Inflammatory macrophage treated with lipopolysaccharide for 1 hour (primary cell): ENCODE results near the gene GJB2.

Experiments
- DNase-seq, 2 donors: peaks; one replicate each; pipeline ENCODE4 v3.0.0-alpha.2; 2020 to 2022

GJB2 gene

DNA sequence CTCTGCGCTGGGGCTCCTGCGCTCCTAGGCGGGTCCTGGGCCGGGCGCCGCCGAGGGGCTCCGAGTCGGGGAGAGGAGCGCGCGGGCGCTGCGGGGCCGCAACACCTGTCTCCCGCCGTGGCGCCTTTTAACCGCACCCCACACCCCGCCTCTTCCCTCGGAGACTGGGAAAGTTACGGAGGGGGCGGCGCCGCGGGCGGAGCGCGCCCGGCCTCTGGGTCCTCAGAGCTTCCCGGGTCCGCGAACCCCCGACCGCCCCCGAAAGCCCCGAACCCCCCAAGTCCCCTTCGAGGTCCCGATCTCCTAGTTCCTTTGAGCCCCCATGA is at the start of gene GJB2:
Gene GJB2, minus strand, starts transcription at position 103 of the 326 bp plus-strand sequence. CDS start 3,357 bp downstream, outside the sequence.
- DNase-seq: no peak

DNA sequence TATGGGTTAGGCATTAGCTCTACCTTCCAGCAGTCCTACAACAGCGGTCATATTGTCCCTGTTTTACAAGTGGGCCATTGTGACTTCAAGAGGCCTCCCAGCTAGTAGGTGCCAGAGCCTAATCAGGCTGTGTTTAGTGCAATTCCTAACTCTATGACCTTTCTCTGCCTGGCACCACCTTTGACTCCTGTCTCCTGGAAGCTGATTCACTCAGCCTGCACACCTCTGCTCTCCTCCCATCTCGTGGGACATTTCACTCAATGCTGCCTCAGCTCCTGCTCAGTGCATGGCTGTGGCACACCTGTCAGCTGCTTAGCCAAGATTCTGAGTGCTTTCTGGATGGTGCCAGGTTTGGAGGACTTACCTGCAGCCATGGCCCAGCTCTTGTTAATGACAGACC is 48.9 kb upstream of the GJB2 start:
- no peak for DNase-seq

DNA sequence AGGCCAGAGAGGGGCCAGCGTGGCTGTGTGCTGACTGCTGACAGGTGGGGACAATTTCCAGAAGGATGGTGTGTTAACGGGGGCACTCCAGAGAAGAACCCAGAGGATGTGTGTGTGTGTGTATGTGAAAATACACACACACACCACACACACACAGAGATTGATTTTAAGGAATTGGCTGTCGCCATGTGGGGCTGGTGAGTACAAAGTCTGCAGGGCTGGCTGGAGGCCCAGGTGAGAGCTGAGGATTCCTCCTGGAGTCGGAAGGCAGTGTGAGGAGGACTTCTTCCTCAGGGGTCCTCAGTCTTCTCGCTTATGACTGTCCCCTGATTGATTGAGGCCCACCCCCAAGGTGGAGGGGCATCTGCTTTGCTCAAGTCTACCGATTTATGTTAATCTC is 47.0 kb upstream of the GJB2 start:
- DNase-seq: no peak

DNA sequence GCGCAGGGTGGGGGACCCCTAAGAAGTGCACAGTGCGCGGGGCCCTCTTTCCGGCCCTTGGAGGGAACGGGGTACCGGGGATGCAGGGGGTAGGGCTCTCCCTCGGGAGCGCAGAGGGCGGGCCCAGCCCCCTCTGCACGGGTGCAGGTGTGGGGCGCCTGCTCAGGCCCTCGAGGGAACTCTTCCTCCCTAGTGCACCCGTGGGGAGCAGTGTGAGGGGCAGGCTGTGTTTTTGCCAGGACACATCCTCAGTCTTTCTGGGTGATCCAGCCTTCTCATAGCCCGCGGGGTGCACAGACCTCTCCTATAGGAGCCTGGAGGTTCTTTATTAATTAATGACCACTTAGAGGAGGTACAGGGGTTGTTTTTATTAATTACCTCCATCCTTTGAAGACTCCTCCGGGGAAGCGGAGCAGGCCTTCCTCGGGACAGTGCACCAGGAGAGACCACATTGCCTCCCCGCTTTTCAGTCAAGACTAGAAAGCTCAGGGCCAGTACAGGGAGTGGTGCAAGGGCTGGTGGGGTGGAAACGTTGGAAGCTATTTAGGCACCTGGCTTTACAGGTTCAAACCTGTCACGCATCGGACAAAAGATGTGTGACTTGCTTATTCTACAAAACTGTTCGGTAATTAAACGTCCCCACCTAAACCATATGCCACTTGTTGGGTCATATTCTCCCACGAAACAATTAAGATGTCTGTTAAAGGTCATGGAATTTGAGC is 40.0 kb upstream of the GJB2 start:
- DNase-seq: no peak

DNA sequence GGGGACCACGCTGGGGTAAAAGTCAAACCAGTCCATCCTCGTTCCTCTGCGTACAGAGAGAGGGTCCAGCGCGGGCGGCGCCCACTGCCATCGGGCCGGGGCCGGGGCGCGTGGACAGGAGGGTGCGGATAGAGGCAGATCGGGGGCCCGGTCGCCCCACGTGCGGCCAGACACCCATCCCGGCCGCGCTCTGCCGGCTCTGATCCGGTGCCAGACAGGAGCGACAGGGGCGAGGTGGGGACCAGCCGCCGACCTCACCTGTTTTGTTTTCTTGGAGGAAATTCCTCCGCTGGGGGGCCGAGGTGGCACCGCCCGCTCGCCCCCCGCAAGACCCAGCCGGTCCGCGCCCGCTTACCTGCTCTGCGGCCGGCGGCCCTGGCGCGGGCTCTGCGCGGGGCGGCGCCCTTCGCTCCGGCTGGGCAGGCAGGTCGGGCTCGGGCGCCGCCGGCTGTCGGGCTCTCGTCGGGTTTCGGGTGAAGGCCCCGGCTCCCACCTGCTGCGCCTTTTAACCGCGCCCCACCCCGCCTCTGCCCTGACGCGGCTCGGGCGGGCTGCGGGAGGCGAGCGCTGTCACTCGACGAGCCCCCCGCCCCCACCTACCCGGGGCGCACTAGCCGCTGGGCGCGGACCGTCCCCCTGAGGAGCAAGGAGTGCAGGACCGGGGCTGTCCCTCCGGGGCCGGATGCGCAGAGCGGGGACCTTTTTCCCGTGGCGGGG is 39.3 kb upstream of the GJB2 start, which contains the start of gene GJB6:
Gene GJB6, minus strand, starts transcription at position 481 of the 717 bp plus-strand sequence. CDS start 8,839 bp downstream, outside the sequence.
- DNase-seq: peak in 1 of 2 donors; percentile 3

DNA sequence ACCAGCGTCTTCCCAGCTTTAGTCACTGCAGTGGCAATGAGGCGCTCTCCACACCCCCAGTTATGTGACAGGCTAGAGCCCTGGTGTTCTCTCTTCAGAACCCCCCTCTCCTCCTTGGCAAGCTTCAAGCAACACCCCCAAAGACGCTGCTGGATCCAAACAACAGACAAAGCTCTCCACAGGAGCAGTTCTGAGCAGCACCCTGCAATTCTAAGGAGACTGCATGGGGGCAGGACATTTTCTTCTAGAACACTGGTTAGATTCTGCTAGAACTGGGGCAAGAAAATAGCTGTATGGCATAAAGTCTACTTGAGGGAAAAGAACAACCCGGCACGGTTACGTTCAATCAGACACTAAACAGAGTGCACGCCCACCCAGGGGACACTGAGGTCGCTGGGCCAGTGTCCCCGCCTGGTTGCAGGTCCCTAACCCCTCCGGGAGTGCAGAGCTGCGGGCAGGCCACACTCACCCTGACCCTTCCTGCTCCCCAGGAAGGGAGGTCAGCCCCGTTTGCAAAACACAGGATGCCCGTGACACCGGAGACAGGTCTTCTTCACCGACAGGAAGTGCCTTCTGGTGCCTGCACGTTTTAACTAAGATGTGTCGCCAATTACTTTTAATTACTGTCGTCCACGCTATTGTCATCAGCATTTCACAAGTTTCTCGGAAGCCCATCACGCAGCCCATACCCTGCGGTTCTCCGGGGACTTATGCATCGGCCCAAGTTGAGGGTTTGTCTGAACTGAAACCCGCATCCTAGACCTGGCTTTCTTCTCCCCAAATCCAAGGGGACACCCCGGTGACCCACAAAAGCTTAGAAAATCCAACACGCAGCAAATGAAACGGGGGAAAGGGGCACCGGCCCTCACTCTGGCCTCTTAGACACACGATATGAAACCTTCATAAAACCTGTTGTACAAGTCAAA is 38.4 kb upstream of the GJB2 start:
- DNase-seq: no peak

DNA sequence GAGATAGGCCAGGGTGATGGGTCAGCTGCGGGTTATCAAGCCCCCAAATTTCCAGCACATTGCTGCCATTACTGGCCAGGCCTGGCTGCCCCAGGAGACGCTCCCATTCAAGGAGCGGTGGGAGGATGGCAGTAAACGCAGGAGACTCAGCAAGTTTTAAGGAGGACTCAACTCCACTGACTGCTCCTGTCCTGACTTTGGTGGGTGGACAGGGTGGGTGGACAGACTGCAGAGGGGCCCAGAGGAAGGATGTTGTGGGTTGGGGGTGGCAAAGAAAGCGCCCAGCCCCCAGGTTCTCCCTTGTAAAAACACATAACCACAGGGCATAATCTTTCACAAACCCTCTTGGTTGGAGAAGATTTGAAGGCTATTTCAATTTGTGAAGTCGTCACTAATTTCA is 35.0 kb upstream of the GJB2 start:
- no peak for DNase-seq

DNA sequence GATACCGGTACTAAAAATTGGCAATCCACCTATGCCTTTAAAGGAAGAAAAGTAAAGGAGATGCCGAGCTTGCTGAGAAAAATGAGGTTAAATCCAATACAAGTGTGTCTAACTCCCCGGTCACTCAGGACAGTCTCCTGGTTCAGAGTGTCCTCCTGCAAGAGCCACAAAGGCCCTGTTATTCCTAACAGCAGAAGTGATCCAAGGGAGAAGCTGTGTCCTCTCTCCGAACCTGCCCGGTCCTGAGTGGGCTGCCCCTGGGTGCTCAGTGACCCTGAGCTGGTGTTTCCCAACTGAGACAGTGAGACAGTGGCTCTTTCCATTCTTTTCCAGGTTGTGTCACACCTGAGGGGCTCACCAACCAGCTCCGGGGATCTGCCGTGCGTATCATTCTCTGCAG is 34.5 kb upstream of the GJB2 start:
- no peak for DNase-seq

DNA sequence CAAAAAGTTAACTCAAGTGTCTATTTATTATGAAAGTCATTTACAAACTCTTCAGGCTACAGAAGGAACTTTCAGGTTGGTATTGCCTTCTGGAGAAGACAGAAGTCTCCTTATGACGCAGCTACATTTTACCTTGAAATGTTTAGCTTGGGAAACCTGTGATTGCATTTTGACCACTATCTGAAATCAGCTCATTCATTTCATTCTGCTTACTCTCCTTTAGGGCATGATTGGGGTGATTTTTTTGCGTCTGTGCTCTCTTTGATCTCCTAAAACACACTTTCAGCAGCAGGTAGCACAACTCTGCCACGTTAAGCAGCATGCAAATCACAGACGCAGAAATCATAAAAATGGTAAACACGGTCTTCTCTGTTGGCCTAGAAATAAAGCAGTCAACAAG is 29.8 kb upstream of the GJB2 start:
- no peak for DNase-seq

DNA sequence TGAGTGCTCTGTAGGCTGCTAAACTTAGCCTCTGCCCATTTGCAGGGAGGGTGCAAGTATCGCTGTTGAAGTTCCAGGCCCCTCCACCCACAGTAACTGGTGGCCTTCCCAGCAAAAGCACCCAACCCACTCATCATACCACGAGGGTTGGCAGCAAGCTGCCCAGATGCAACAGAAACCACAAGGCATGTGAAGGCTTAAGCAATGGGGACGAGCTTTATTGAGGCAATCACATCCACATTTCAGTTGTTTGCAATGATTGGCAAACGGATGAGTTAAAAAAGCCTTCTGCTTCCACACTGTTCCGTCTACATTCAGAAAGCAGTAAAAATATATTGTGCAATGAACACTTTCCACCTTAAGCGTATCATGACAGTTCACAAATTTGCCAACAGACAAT is 29.0 kb upstream of the GJB2 start:
- DNase-seq: peak; percentile 93 to 99

DNA sequence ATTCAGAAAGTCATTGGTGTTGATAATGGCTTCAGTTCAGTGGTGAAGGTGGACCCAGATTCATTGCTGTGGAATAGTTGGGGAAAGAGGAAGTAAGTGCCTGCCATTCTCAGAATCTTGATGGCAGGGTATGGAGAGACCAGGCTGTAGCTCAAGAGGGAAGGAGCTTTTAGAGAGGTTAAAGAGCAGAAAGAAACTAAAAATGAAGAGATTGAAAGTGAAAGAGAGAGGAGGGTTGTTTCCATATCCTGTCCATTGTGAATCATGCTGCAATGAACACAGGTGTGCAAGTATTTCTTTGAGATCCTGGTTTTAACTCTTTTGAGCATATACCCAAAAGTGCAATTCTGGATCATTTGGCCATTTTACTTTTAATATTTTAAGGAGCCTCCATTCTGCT is 26.8 kb upstream of the GJB2 start:
- DNase-seq: peak in 1 of 2 donors; percentile 17

DNA sequence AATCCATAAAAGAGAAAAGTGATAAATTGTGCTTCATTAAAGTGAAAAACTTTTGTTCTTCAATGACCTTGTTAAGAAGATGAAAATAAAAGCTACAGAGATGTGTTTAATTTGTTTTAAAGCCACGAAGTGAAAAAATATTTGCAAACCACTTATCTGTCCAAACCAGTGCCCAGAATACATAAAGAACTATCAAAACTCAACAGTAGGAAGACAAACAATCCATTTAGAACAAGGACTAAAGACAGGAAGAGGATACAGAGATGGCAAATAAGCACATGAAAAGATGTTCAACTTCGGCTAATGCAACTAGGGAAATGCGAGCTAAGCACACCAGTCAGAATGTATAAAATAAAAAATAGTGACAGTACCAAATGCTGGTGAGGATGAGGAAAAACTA is 24.4 kb upstream of the GJB2 start:
- no peak for DNase-seq

DNA sequence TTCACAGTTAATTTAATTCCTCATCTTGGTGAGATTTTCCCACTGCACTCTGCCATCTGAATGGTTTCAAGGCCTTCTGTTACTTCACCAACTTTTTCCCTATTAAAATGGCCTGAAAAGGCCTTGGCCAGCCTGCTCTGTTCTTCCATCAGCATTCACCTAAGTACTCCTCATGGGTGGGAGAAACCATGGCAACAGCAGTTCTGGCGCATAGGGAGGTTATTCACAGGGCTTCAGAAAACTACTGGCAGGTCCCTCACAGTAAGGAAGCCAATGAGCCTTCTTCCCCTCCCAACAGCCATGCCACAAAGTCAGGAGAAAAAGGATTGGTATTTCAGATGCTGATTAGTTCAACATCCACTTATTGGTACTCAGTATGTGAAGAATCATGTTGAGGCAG is 17.2 kb upstream of the GJB2 start:
- DNase-seq: no peak

DNA sequence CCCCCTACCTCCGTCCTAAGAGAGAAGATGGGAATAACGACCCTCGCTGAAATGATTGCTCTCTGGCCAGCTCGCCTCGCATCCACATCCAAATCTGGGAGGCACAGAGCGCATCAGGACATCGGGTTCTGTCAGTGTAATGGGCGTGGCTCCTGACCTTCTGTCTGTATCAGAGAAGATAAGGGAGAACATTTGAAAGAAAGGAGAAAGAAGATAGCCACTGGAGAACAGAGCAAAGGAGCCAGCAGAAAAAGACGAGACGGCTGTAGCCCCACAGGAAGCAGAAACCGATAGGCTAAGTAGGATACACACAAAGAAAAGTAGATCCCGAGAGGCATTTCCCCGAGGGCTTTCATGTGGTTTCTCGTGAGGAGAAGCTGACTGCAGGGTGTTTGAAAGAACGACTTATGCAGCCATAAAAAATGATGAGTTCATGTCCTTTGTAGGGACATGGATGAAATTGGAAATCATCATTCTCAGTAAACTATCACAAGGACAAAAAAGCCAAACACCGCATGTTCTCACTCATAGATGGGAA is 14.0 kb upstream of the GJB2 start:
- no peak for DNase-seq

DNA sequence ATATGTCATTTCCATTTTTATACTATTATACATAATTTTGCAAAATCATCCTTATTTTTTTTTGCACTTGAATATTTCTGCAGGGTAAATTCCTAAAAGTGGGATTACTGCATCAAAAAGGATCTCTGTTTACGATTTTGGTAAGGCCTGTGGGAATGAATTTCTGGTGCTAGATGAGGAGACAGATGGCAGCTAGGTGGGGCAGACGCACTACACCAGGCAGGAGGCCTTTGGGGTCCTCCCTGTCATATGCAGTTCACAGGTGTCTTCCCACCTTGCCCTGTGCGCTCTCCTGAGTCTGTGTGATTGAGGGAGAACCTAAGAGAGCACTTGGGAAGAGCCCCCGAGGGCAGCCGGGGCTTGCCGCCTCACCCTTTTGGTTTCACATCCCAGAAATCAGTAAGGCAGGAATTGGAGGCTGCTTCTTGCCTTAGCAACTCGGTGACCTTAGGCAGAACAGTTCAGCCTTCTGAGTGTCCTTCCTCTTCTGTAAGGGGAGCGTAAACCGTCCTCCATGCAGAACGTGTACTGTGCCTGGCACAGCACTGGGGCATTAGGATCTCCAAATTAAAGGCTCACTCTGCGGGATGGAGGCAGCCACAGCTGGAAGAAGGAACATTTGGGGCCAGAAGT is 13.4 kb upstream of the GJB2 start:
- peak in 1 of 2 donors; percentile 17 for DNase-seq

DNA sequence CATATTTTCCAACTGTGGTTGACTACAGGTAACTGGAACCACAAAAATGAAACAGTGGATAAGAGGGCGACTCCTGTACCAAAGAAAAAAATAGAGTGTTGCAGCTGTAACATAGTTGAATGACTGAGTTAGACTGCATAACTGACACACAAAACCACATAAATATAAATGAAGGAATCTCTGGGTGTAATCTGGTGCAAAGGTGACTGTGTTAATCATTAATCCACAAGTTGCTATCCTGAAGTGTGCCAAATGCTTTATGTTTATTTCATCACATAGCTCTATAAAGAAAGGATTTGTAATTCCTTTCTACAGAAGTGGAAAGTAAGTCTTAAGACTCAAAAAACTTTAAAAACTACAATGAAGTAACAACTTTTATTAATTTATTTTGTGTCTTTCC is 6.0 kb upstream of the GJB2 start:
- no peak for DNase-seq

DNA sequence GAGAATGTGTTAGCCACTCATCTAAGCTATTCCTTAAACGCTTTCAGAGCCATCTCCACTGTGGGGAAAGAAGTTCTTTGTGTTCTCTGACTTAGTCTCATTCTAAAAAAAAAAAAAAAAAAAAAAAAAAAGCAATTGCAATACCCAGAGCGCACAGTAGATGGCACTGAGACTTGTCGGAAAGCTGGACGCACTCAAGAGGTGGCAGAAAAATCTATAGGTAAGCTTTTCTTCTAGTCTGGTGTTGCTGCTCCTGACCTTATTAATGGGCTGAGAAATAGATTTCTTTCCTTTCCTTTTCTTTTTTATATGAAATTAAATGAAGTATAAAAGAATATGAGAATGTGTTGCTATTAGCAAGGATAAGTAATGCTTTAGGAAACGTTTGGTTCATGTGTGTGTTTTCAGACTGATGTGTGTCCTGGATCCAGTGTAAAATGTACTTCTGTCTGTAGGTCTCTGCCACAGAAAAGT is 4.7 kb upstream of the GJB2 start:
- DNase-seq: peak; percentile 42 to 90

DNA sequence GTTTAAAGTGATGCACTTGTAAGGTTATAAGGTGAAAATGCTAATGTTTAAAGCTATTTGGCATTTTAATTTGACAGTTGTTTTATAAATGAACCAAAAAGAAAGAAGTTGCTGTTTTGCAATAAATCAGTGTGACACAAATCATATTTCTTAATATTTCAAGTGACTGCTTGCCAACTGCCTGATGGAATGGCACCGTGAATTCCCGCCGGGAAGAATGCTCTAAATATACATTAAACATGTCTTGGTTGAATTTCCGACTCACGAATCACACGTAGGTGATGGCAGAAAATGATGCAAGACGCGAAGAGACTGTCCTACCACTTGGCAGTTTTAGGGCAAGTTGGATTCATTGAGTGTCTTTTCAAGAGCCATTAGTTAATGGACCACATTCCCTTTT is 3.1 kb upstream of the GJB2 start:
- peak; percentile 64 for DNase-seq

DNA sequence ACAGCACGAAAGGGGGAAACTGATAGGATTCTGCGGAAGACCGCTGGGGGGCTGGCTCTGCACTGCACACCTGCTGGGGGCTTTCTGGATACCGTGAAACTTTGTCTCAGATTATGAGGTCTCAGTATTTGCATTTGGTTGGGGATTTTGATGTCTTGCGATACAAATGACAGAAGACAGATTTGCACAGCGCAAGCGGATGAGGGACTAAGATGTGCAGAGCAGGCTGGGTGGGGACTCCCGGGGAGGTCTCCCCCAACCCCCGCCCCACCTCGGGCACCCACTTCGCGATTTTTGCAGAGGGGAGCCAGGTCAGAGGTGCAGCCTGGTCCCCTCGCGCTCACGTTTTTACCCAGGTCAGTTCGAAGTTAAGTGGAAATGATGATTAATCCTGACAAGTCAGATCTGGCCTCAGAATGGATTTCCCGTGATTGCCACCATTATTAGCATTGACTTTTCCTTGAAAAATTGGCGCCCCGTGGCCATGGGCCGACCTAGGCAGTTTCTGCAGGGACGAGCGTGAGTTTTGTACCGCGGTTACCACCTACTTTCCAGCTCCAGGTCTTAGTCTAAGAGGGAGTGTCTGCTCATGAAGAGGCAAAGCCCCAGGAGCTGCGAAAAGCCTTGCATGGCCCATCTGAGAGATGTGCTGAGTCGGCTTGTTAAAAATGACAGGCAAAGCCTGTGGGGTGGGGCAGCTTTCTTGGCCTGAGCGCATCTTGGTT is 1.3 kb upstream of the GJB2 start:
- peak; percentile 60 to 85 for DNase-seq

DNA sequence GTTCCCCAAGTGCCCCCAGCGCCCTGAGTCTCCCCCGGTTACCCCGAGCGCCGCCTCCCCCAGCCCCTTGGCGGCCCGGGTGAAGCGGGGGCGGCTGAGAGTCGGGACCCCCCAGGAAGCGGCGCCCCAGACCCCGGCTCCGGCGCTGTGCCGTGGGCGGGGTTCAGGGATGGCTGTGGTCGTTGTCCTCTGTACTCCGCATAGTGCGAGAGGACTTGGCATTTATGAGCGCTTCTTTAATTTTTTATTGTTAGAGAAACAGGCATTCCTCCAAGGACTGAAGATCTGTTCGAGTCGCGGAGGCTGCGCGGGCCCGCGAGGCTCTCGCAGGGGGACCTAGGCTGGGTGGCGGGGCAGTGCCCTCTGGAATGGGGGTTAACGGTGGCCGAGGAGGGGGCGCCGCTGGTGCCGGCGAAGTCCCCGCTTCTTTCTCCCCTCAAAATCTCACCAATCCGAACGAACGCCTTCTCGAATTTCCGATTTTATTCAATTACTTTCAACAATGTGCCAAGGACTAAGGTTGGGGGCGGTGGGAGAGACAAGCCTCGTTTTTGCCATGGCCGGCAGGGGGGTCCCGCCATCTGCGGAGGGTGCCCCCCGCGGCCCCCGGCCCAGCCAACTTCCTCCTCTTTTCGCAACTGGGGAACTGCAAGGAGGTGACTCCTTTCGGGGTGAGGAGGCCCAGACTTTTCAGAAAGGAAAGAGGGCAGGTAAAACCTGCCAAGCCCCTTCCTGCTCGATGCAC is 596 bp upstream of the GJB2 start:
- DNase-seq: no peak
